RWPE1 (cell line): Measurements from ENCODE around the gene KCNIP1.
A peak's percentile ranks its signal among the peaks of the same experiment; 100 is the strongest.

Experiments used
- CTCF ChIA-PET: fragments of 350-600 bp; sonication (Branson Sonifier 250); formaldehyde crosslinking; extraction: SDS; loops from one replicate; lab custom pipeline; 2021; lab: Yijun Ruan, JAX
- POLR2A ChIA-PET: fragments of 400-600 bp; formaldehyde crosslinking; extraction: SDS; loops from one replicate; lab custom pipeline; 2020; ENCODE audit warnings: antibody characterized with exemption; ENCODE audit not compliant: low non-redundant PET; lab: Yijun Ruan, JAX
- DNase-seq: peaks from one replicate; pipeline ENCODE4 v3.0.0; 2012; ENCODE audit warnings: low spot score
- H3K27ac ChIP-seq: fragments of 450-650 bp; 2 replicates; pipeline ENCODE4 v1.5.1; 2017
- TF ChIP-seq, protein P1 (sequence below): fragments of 450-650 bp; conservative IDR thresholded peaks from 2 replicates; pipeline ENCODE4 v1.5.1; 2017; ENCODE audit warnings: low read depth, mild to moderate bottlenecking

The KCNIP1 gene

DNA sequence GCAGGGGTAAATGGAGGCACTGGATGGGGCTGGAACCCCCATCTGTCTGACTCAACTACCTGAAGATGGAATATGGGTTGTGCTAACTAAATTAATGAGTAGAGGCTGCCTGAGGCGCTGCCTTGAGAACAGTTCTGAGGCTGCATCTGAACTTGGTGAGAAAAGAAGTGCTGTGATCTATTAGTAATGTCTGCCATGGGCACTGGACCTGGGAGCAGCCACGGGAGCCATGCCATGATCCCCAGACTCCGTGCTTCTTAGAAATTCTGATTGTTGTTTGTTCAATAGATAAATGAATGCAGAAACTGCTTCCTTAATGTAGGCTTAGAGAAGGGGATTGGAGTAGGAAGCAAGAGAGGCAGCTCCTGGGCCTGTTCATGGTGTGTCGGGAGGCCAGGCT, 80.2 kb downstream of the KCNIP1 start:
- ChIA-PET POLR2A (no interaction called here), CTCF (no interaction called here)
- no peak overlapping the region for H3K27ac ChIP-seq
- TF ChIP-seq, protein P1, sequence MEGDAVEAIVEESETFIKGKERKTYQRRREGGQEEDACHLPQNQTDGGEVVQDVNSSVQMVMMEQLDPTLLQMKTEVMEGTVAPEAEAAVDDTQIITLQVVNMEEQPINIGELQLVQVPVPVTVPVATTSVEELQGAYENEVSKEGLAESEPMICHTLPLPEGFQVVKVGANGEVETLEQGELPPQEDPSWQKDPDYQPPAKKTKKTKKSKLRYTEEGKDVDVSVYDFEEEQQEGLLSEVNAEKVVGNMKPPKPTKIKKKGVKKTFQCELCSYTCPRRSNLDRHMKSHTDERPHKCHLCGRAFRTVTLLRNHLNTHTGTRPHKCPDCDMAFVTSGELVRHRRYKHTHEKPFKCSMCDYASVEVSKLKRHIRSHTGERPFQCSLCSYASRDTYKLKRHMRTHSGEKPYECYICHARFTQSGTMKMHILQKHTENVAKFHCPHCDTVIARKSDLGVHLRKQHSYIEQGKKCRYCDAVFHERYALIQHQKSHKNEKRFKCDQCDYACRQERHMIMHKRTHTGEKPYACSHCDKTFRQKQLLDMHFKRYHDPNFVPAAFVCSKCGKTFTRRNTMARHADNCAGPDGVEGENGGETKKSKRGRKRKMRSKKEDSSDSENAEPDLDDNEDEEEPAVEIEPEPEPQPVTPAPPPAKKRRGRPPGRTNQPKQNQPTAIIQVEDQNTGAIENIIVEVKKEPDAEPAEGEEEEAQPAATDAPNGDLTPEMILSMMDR: no peak
- DNase-seq: no peak

DNA sequence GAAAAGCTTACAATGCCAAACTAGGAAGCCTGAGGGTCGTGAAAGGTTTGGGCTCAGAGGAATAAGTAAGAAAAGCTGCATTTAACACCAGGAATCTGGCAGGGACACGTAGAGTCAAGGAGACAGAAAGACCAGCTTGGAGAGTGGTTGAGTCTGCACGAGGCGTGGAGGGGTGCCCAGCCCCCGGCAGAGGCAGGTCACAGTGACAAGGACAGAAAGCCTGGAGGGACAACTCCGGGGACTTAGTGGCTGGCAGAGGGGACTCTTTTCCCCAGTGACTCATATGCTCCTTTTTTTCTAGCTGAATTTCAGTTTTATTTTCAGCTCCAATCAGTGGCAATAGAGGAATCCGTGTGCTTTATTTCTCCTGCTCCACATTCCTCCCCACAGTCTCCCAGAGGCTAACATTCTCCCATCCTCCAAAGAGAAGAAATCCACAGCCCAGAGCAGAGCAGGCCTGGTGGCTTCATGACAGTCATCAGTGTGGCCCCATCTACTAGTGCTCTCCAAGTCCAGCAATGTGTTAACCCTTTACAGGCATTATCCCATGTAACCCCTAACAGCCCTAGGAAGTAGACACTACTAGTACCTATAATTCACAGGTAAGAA, 80.7 kb downstream of the KCNIP1 start:
- ChIA-PET POLR2A (no interaction called here), CTCF (no interaction called here)
- TF ChIP-seq, protein P1: no peak
- DNase-seq: no peak
- no peak overlapping the region for H3K27ac ChIP-seq

DNA sequence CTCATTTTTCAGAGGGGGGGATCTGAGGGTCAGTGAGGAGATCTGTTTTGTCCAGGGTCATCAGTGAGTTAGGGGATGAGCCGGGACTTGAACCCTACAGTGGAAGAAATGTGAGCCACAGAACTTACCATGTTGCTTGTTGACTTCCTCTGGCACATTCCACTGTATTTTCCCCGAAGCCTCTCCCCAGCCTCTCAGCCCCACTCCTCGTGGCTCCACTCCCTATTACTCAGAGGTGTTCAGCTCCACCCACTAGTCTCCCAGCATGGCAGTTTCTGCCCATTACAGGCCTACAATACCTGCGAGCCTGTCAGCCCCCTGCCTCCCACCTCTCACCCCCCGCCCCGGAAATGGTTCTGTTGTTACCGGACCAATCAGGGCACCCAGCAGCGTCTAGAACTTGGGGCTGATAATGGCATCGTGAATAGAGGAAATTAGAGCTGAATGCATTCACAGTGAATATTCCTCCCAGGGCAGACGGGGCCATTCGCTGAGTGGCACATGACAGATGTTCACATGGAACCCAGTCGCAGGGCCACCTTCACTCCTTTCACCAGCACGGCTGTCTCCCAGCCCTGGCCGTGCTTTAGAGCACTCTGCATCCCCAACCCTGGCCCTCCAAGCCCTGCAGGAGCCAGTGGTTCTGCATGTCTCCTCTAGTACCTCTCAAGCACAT, 81.6 kb downstream of the KCNIP1 start:
- TF ChIP-seq, protein P1: no peak
- H3K27ac ChIP-seq: no peak overlapping the region
- CTCF ChIA-PET: interaction anchor here (0.6 kb wide), 2 partner anchors 11 to 48 kb away, joined by 3 to 7 read pairs; no protein-coding TSS in a partner anchor
- POLR2A ChIA-PET: no interaction called here
- DNase-seq: peak; percentile 36

DNA sequence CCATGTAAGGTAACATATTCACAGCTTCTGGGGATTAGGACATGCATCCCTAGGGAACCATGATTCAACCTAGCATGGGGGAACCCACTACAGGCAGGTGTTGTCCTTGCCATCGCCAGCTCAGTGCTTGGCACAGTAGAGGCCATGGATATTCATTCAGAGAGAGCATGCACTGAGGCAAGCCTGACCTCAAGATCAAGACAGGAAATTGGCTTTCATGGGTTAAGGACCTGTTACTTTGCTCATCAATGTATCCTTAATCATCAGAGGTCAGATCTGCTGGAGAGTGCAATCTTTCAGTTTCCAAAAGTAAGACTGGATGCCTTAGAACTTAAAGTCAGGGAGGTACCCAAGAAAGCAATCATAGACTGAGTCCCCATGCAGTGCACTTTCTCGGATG, 84.0 kb downstream of the KCNIP1 start:
- H3K27ac ChIP-seq: no peak overlapping the region
- DNase-seq: no peak
- TF ChIP-seq, protein P1: no peak
- ChIA-PET POLR2A (no interaction called here), CTCF (no interaction called here)

DNA sequence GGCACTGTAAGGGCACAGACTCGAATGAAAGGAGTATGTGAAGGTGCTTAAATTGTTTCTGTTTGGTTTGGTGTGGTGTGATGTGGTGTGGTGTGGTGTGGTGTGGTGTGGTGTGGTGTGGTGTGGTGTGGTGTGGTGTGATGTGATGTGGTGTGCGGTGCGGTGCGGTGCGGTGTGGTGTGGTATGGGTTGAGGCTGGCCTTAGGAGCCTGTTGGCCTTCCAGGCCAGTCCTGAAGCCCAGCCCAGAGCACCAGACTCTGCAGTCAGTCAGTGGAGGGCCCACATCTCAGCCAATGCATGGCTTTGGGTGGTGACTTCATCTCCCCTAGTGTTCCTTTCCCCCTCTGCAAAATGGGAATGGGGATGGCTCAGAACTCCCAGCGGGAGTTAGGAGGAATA, 85.8 kb downstream of the KCNIP1 start:
- H3K27ac ChIP-seq: no peak overlapping the region
- CTCF ChIA-PET: no interaction called here
- TF ChIP-seq, protein P1: no peak
- DNase-seq: no peak
- POLR2A ChIA-PET: no interaction called here

DNA sequence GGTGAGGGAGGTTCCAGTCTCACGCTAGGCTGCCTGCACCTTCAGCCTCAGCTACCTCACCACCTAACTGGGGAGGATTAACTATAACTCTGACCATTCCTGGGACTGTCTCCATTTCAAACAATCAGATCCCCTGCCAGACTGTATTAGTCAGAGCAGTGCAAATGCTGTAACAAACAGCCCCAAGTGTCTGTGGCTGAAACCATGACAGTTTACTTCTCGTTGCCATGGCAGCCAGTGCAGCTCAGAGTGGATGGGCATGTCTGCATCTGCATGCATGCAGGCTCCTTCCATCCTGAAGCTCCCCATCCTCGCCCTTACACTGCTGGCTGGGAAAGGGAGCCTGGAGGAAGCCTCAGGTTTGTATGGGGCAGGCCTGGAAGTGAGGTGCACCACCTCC, 86.7 kb downstream of the KCNIP1 start:
- CTCF ChIA-PET: no interaction called here
- DNase-seq: no peak
- TF ChIP-seq, protein P1: no peak
- POLR2A ChIA-PET: no interaction called here
- H3K27ac ChIP-seq: no peak overlapping the region
